ENCODE results near the gene PITPNB. TPM values are rescaled to one million over a fixed set of nuclear protein-coding genes. Genes with fewer than 3 reads are reported as not detected.

The PITPNB gene
- total RNA-seq, 1 donor from 2014 or later = 72.5 TPM

- Mint-ChIP-seq H3K27me3 (ENCODE audit: unreplicated experiment) (no peaks in the 10 kb centered on the region), H3K36me3 (ENCODE audit: low read depth, unreplicated experiment) (no peaks in the 10 kb centered on the region), H3K4me3 (ENCODE audit: unreplicated experiment) (no peak overlapping the region), H3K4me1 (ENCODE audit: unreplicated experiment) (peaks cover 6% of the 10 kb centered on the region), H3K27ac (ENCODE audit: unreplicated experiment) (no peak overlapping the region), H3K9me3 (ENCODE audit: unreplicated experiment) (no peaks in the 10 kb centered on the region)
- no peak for TF ChIP-seq CTCF (IDR thresholded peaks at IDR 0.05; ENCODE audit: unreplicated experiment)
- DNase-seq (ENCODE audit: low spot score) = no peak
These were observed 29.5 kb upstream of the PITPNB start for GRCh38 chr22:27948569-27948968.

GRCh38 chr22:27947448-27947847 lies 28.4 kb upstream of the PITPNB start:
- TF ChIP-seq CTCF (IDR thresholded peaks at IDR 0.05; ENCODE audit: unreplicated experiment) = no peak
- H3K36me3 Mint-ChIP-seq (ENCODE audit: low read depth, unreplicated experiment) = no peaks in the 10 kb centered on the region
- no peak overlapping the region for H3K4me3 Mint-ChIP-seq (ENCODE audit: unreplicated experiment)
- H3K27me3 Mint-ChIP-seq (ENCODE audit: unreplicated experiment) = no peaks in the 10 kb centered on the region
- H3K9me3 Mint-ChIP-seq (ENCODE audit: unreplicated experiment) = no peaks in the 10 kb centered on the region
- no peak for DNase-seq (ENCODE audit: low spot score)
- no peak overlapping the region for H3K27ac Mint-ChIP-seq (ENCODE audit: unreplicated experiment)
- H3K4me1 Mint-ChIP-seq (ENCODE audit: unreplicated experiment) = peaks cover 6% of the 10 kb centered on the region

GRCh38 chr22:27941143-27941542 lies 22.1 kb upstream of the PITPNB start:
- no peaks in the 10 kb centered on the region for H3K36me3 Mint-ChIP-seq (ENCODE audit: low read depth, unreplicated experiment)
- H3K4me3 Mint-ChIP-seq (ENCODE audit: unreplicated experiment) = no peak overlapping the region
- DNase-seq (ENCODE audit: low spot score) = no peak
- no peak for TF ChIP-seq CTCF (IDR thresholded peaks at IDR 0.05; ENCODE audit: unreplicated experiment)
- H3K9me3 Mint-ChIP-seq (ENCODE audit: unreplicated experiment) = no peaks in the 10 kb centered on the region
- no peak overlapping the region for H3K27ac Mint-ChIP-seq (ENCODE audit: unreplicated experiment)
- no peaks in the 10 kb centered on the region for H3K4me1 Mint-ChIP-seq (ENCODE audit: unreplicated experiment)
- no peaks in the 10 kb centered on the region for H3K27me3 Mint-ChIP-seq (ENCODE audit: unreplicated experiment)

GRCh38 chr22:27937453-27937852 lies 18.4 kb upstream of the PITPNB start:
- Mint-ChIP-seq H3K4me3 (ENCODE audit: unreplicated experiment) (no peak overlapping the region), H3K4me1 (ENCODE audit: unreplicated experiment) (no peaks in the 10 kb centered on the region), H3K36me3 (ENCODE audit: low read depth, unreplicated experiment) (no peaks in the 10 kb centered on the region), H3K27ac (ENCODE audit: unreplicated experiment) (no peak overlapping the region), H3K27me3 (ENCODE audit: unreplicated experiment) (no peaks in the 10 kb centered on the region), H3K9me3 (ENCODE audit: unreplicated experiment) (no peaks in the 10 kb centered on the region)
- DNase-seq (ENCODE audit: low spot score) = no peak
- no peak for TF ChIP-seq CTCF (IDR thresholded peaks at IDR 0.05; ENCODE audit: unreplicated experiment)

GRCh38 chr22:27935897-27936296 lies 16.8 kb upstream of the PITPNB start:
- DNase-seq (ENCODE audit: low spot score) = no peak
- no peaks in the 10 kb centered on the region for H3K9me3 Mint-ChIP-seq (ENCODE audit: unreplicated experiment)
- no peak overlapping the region for H3K4me3 Mint-ChIP-seq (ENCODE audit: unreplicated experiment)
- H3K36me3 Mint-ChIP-seq (ENCODE audit: low read depth, unreplicated experiment) = no peaks in the 10 kb centered on the region
- no peaks in the 10 kb centered on the region for H3K27me3 Mint-ChIP-seq (ENCODE audit: unreplicated experiment)
- no peak overlapping the region for H3K27ac Mint-ChIP-seq (ENCODE audit: unreplicated experiment)
- no peaks in the 10 kb centered on the region for H3K4me1 Mint-ChIP-seq (ENCODE audit: unreplicated experiment)
- no peak for TF ChIP-seq CTCF (IDR thresholded peaks at IDR 0.05; ENCODE audit: unreplicated experiment)

Measured in endothelial cell (in vitro differentiated cells).